VCaP (cell line): Measurements from ENCODE around the gene NOTO.

ENCODE experiments used
- H3K27ac ChIP-seq: fragments of 450-650 bp; 2 replicates; pipeline ENCODE4 v1.5.1; 2017
- CTCF ChIP-seq: fragments of 450-650 bp; conservative IDR thresholded peaks from 2 replicates; pipeline ENCODE4 v1.5.1; 2017; ENCODE audit warnings: mild to moderate bottlenecking, moderate library complexity

The NOTO gene

GRCh38 chr2:73243884-73244570, 41.7 kb downstream of the NOTO start:
- no peak for TF ChIP-seq CTCF
- H3K27ac ChIP-seq, result no peak overlapping the region

DNA sequence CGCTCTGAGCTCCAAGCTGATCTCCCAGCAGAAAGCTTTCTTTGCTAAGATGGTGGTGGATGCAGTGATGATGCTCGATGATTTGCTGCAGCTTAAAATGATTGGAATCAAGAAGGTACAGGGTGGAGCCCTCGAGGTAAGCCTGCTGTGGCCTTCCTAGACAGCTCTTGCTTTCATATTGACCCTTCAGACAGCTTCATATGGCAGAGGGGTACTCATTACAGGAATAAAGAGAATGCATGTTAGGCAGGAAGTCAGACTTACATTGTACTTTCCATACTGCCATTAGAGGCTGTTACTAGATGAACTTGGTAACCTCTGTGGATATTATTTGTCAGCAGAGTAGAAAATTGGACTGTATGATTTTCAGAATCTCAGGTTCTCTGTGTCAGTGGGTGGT, 42.2 kb downstream of the NOTO start:
- TF ChIP-seq CTCF, result no peak
- no peak overlapping the region for H3K27ac ChIP-seq

GRCh38 chr2:73246850-73247249, 44.5 kb downstream of the NOTO start:
- no peak for TF ChIP-seq CTCF
- no peak overlapping the region for H3K27ac ChIP-seq

- TF ChIP-seq CTCF, result no peak
- no peak overlapping the region for H3K27ac ChIP-seq
Measured at GRCh38 chr2:73249636-73250035, 47.3 kb downstream of the NOTO start.

GRCh38 chr2:73250872-73251846, 48.8 kb downstream of the NOTO start:
- H3K27ac ChIP-seq, result no peak overlapping the region
- TF ChIP-seq CTCF, result no peak

- TF ChIP-seq CTCF, result no peak
- H3K27ac ChIP-seq, result peak overlapping the region; percentile 67; the same call in 1 of the 2 replicates
Measured at GRCh38 chr2:73252238-73253027, 50.1 kb downstream of the NOTO start.

- H3K27ac ChIP-seq, result peak overlapping the region; percentile 67
- no peak for TF ChIP-seq CTCF
Measured at GRCh38 chr2:73253400-73253799, 51.0 kb downstream of the NOTO start.
